MM.1S (cell line): Measurements from ENCODE around the gene HDGF.

Experiments used
- CTCF ChIP-seq: fragments of 300-600 bp; sonication (generic); IDR thresholded peaks from 2 replicates; pipeline ENCODE4 v1.5.1; 2016; ENCODE audit warnings: antibody characterized with exemption, low read length, mixed read lengths
- EZH2 ChIP-seq: fragments of 300-600 bp; sonication (generic); optimal IDR thresholded peaks from 2 replicates; pipeline ENCODE3; 2017; ENCODE audit warnings: low read depth, mild to moderate bottlenecking, antibody characterized with exemption, low read length, mixed read lengths

- TF ChIP-seq CTCF (no peak), EZH2 (no peak)
Measured at GRCh38 chr1:156709757-156710489, 41.6 kb downstream of the HDGF start.
